NOMO-1 treated with DMSO at 0.1 percent for 48 hours (cell line): ENCODE results near the gene SSR4.
"Not testable (repeated sequence)": the region's sequence is repeated elsewhere in the genome, so short reads cannot be mapped to it uniquely, and the experiment has no call there.

Experiments used
- DNase-seq: peaks from one replicate; lab custom pipeline; 2025; ENCODE audit not compliant: unreplicated experiment; lab: John Stamatoyannopoulos, UW

The SSR4 gene

DNA sequence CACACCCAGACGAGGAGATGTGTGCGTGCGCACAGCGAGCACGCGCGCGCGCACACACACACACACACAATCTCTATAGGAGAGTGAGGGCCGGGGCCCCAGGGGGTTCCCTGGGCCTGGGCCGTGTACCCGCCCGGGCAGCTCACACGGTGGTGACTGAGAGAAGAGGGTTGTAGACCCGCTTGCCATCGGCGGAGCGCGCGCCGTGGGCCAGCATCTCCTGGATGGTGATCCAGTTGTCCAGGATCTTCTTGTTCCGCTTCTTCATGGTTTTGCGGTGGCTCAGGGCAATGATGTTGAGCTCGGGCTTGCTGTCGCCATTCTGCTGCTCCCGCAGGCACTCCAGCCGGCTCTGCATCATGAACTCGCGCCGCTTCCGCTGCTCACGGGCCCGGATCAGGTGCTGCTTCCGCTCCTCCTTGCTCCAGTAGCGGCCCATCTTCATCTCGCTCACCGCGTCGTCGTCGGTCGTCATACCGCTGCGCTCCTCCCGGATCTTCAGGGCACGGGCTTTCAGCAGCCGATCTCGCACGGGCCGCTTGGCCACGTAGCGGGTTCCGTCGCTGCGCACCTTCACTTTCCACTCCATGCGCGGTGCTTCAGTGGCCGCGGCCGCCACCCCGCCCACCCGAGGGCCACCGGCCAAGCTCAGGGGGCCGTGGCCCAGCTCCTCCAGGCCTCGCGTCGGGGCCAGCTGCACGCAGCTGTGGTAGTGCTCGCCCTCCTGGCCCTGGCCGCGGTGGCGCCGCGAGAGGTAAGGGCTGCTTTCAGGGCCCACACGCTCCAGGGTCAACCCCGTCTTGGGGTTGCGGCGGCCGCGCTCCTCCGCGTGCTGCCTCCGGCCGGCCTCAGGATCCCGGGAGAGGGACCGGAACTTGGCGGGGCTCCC, 9.0 kb downstream of the SSR4 start:
- no peak for DNase-seq

DNA sequence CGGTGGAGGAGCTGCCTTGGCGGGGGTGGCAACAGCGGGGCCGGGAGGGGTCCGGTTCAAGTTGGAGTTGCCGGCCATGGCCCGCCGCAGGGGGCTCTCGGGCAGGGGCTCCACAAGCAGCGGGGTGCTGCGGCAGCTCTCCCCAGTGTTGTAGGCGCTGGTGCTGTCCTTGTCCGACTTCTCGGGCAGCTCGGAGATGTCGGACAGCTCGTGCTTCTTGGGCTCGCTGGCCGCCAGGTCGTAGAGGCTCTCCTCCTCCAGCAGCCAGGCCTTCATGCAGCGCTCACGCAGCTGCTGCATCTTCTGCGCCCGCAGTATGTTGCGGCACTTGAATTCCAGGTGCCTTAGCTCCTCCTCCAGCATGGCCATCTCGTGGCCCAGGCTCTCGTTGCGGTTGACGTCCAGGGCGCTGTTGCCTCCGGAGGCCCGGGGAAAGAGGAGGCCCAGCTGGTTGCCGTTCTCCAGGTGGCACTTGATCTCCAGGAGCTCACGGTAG, 9.7 kb downstream of the SSR4 start:
- DNase-seq = no peak

DNA sequence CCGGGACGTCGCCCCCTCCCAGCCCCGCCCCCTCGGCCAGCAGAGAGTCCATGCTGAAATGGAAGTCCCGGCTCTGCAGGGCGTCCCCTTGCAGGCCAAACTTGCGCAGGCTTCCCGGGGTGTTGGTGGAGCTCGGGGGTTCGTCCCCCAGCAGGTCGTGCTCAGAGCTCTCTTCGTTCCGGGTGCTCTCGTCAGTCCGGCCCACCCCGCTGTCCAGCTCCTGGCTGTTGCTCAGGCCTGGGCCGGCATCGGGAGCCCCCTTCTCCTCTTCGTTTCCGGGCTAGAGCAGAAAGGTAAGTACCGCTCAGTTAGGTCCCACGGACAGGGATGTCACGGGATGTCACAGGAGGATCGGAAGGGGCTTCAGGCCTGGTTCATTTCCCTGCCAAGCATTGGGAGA, 10.2 kb downstream of the SSR4 start:
- no peak for DNase-seq

DNA sequence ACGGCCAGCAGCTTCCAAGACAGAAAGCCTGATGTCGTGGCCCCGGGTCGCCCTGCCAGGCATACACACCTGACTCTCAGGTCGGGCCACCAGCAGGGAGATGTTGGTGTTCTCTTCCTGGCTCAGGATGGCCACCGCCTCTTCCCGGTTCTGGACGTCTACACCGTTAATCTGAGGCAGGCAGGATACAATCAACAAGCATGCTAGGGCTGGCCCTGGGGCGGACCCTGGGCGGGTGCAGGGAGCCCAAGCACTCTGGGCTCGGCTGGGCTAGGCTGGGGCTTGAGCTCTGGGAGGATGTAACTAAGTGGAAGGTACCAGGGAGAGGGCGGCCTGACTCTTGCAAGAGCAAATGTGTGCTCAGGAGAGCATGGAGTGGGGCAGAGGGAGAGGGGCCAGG, 11.0 kb downstream of the SSR4 start:
- DNase-seq = no peak

DNA sequence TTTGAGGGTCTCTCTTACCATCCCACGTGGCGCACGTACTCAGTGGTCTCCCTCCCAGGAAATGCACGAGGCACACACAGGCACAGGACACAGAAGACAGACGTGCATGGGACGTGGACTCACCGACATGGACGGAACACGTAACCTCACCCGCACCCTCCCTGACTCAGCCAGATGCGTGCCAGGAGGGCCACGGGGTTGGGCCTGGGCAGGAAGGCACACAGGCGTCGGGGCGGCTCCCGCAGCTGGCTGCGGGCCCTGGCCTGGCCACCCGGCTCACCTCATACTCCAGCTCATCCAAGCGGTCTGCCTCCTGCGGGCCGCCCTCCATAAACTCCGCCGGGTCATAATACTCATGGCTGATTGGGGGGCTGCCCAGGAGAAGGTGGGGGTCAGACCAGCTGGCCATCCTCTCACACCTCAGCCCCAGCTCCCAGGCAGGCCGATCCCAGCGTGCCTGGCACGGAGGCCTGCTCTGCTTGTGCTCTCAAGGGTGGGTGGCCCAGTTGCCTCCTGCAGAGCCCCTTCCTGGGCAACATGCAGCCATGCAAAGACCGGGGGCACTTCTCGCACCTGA, 12.6 kb downstream of the SSR4 start:
- no peak for DNase-seq

DNA sequence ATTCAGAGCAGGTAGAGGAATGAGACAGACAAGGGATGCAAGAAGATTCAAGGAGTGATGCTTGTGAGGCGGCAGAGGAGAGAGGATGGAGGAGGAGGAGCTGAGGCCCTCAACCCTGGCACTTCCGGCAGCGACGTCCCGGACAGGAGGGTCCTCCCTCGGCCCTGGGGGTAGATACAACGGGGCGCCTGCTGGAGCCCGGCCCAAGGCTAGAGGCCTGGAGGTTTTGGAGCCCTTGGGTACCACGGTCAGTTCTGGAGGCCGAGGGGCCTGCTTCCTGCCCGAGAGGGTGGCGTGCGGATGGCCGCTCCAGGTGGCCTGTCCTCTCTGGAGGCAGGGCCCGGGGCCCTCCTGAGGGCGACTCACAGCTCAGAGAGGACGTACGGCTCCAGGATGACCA, 13.5 kb downstream of the SSR4 start:
- DNase-seq = no peak

DNA sequence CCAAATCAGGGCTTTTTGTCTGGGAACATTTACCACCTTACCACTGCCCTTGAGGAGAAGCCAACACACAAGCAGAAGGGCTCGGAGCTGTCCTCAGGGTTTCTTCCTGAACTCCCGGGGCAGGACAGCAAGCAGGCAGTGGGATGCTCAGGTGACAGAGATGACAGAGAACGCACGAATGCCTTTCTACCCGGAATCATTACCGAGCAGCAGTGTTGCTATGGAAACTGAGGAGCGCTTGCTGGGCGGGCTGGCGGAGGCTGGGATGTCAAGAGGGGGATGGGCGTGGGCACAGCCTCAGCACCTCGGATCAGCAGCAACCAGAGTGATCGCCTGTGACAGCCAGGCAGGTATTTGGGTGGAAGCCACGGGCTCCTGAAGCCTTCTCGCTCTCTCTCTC, 17.8 kb downstream of the SSR4 start:
- no peak for DNase-seq

DNA sequence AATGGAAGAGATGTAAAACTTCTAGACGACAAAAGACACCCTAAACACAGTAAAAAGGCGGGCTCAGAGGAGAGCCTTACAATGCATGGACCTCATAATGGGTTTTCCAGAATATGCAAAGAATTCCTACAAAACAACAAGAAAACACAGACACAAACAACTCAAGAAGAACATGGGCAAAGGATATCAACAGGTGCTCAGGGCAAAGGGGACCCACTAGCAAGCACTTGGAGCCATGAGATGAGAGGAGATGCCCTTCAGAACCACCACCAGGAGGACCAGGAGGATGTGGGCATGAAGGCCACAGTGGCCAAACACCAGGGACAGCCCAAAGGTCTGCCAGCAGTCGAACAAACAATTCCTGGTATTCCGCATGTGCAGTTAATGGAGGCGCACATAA, 18.7 kb downstream of the SSR4 start:
- no peak for DNase-seq

DNA sequence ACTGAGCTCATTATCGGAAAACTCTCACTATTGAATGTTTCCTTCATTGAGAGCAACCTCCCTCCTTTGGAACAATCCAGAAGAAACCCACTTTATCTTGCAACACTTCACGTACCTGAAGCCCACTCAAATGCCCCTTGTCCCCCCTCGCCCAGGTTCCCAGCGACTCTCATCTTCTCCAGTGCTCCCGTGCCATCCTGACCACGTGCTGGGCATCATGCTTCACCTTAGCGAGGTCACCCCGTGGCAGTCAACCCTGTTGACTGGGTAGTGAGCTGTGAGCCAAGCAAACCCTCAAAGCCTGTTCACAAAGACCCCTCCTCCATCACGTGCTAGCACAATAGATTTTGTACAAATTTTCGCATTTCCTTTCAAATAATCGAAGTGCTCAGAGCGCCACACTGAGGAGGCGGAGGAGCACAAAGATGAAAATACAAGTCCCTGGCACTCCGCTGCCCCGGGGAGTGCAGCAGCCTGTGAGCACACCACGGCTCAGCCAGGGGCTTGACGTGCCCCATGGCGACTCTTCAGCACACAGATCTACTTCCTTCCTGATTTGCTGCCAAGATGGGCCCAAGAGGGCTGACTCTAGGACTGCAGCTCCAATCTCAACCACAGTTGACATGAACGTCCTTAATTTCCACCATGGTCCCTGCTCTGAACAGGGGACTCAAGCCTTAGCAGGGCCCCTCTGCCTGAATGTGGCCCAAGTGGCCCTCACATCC, 20.3 kb downstream of the SSR4 start:
- DNase-seq = no peak

DNA sequence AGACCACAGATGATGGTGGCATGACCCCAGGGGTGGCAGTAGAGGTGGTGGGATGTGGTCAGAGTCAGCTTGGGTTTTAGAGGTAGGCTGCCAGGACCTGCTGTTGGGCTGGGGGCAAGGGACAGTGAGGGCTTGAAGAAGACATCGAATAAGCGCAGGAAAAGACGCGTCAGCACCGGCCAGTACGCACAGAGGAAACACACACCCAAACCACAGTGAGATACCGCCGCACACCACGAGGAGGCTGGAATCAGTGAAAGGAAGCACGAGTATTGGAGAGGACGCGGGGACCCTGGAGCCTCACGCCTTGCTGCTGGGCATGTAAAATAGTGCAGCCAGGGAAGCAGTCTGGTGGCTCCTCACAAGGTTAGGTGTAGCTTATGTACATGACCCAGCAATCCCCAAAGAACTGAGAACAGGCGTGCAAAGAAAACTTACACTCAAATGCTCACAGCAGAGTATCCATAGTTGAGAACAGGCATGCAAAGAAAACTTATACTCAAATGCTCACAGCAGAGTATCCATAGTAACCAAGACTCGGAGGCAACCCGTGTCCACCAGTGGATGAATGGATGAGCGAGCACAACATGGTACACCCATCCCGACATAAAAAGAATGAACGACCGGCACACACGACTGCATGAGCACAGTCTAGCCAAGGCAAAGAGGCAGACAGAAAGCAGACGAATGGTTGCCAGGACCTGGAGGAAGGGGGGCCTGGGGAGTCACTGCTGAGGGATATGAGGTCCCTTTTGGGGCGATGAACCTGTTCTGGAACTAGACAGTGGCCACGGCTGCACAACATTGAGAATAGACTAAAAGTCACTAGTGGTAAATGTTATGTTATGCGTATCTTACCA, 22.6 kb downstream of the SSR4 start:
- DNase-seq = no peak

DNA sequence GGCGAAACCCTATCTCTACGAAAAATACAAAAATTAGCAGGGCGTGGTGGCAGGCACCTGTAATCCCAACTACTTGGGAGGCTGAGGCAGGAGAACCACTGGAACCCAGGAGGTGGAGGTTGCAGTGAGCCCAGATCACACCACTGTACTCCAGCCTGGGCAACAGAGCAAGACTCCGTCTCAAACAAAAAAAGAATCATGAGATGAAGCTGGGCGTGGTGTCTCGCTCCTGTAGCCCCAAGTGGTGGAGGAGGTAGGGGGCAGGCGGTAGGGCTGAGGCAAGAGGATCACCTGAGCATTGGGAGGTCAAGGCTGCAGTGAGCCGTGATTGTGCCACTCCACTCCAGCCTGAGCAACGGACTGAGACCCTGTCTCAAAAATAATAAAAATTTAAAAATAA, 23.6 kb downstream of the SSR4 start:
- DNase-seq = not testable (repeated sequence)

DNA sequence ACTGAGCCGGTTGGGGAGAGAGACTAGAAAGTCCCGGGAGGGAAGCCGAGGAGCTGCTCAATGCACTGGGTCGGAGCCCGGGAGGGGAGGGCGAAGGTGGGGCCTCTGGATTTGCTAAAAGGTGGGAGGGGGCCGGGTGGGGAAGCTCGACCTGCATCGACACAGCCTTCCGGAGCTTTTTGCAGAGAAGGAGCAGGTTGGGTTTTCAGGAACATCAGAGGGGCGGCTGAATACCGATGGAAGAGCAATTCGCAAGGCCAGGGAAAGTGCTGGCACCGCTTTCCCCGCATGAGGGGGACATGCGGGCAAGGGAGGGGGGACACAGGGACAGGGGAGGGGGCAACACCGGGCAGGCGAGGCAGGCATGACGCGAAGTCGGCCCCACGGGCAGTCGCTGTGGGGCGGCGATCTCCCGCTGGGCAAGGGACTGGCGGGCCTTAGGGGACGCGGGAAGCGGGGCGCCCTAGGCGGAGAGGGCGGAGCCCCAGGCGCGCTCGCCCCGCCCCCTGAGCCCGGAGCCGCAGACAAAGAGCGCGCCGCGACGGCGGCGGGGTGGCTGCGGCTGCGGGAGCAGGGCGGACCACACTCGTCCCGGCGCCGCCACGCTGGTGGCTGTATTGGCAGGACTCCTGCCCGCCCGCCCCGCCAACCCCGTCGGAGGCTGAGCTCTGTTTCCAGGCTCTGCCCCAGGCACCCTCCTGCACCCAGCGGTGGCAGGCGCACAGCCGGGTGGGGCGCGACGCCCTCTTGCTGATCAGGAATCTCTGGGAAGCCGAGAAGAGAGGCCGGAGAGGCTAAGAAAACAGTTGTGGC, 24.3 kb downstream of the SSR4 start:
- no peak for DNase-seq

DNA sequence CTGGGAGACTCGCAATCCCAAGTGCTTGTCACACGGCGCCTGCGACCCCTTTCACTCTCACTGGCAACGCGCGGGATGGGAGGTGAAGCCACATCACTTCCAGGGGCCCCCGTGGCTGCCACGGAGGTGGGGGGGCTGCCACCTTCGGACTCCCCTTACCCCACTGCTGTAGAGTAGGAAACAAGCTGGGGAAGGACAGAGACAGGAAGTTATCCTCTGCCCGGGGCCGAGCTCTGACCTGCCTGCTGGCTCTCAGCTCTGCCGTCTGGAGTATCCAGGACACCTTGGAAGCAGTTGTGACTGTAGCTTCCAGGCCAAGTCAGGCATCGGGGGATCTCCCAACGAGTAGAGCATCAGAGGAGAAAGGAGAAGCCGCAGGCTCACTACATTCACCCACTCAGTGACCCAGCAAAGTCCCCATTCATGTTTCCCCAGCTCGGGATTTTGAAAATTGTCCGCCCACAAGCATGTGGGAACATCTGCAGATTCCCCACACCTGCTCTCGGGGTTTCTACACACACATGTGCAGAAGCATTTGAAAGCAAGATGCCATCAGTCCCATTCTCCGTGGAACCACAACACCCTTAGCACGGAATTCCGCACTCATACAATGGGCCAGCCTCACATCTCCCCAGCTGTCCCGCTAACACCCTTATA, 25.0 kb downstream of the SSR4 start:
- no peak for DNase-seq

DNA sequence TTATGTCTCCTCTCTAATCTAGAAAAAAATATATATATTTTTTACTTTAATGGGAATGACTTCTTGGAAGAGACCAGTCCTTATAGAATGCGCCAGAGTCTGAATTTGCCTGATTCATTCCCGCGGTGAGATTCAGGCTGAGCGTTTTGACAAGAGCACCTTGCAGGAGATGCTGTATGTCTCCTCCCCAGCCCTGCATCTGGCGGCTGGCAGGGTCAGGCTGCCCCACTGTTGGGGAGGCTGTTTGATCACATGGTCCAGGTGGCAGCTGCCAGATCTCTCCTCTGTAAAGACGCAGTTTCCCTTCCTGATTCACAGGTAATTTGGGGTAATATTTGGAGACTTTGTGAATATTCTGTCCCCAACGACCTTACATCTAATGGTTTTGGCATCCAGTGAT, 26.1 kb downstream of the SSR4 start:
- no peak for DNase-seq

DNA sequence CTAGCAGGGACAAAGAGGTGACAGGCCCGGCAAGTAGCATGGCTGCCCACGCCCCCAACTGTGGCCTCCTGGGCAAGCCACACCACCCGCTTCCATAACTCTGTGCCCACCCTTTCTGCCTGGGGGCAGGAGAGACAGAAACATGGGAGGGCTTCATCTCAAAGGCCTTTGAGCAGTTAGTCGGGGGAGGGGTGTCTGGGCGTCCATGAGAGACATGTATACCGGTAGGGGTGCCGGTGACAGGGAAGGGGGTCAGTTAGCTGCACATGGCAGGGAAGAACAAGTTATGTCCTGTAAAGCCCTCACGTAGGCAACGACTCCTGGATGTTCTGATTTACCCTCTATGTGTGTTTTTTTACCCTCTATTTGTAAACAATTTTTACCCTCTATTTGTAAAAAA, 26.6 kb downstream of the SSR4 start:
- DNase-seq = no peak

DNA sequence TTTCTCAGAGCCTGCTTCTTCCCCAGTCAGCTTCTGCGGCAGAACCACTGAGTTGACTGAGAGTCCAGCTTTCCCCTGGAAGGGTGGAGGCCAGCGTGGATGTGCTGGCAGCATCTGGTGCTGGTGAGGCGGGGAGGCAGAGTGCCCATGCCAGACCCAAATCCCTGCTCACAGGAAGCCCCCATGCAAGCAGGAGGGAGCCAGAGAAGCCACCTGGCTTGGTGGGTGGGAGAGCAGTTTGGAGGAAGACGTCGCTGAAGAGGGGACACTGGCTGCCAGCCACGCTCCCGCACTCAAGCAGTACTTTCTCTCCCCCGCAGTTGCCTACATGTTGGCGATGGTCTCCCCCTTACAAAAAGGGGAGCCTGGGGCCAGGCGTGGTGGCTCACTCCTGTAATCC, 29.9 kb downstream of the SSR4 start:
- DNase-seq = no peak

DNA sequence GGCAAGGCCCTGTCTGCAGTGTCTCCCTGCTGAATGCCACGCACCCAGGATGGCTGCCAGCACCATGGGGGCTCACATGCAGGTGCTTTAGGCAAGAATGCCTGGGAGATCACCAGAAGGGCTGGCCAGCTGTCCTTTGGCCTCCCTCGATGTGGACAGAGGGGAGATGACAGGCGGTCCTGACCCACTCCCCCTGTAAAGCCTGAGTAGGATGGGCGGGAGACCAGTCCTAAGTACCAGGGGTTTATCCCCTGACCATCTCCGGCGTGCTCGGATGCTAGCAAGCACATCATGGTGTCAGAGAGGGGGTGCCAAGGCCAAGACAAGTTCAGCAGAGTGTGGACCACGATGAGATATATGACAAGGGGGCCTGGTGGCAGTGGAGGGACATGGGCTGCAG, 30.6 kb downstream of the SSR4 start:
- no peak for DNase-seq

DNA sequence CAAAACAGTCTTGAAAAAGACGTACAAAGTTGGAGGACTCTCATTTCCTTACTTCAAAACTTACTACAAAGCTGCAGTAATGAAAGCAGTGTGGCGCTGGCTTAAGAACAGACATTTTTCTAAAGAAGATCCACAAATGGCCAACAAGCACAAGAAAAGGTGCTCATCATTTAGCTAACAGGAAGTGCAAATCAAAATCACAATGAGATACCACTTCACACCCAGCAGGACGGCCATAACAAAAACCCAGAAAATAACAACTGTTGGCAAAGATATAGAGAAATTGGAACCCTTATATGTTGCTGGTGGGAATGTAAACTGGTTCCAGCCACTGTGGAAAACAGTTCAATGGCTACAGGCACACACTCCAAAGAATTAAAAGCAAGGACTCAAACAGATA, 32.5 kb downstream of the SSR4 start:
- no peak for DNase-seq

DNA sequence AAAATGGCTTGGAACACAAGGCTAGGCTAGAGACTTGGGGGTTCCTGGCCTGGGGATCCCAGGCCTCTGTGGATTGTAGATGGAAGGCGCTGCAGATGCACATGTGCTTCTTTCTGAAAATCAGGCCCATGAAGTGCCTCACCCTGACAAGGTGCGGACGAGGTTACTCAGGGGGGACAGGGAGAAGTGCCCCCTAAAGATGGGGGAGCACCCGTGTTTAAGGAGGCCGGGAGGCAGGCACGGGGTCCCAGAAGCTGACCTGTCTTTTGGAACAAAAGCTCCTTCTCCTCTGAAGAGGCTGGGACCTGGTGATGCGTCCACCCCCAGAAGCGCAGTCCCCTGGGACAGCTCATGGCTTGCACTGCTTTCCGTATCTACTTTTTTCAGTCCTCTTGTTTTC, 33.4 kb downstream of the SSR4 start:
- no peak for DNase-seq

DNA sequence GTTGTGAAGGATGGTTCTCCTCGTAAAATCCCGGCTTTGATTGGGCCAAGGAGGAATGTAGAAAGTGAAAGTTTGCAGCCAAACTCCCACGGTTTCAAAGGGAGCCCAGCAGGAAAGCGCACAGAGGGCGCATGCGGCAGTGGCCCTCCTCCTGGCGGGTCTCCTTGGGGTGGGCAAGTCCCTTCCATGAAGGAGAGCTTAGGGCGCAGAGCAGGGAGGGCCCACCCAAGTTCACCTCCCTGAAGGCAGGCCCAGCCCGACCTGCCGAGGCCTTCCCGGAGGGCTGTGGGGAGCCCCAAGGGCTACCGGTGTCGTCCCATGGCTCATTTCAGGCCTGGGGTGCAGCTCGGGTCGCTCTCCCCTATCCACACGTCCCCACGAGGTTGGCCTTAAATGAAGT, 33.8 kb downstream of the SSR4 start:
- no peak for DNase-seq
